Motor neuron (in vitro differentiated cells): Measurements from ENCODE around the gene ODAD2. TPM values are rescaled to one million over a fixed set of nuclear protein-coding genes. Genes with fewer than 3 reads are reported as not detected.
"Not testable (repeated sequence)": the region's sequence is repeated elsewhere in the genome, so short reads cannot be mapped to it uniquely, and the experiment has no call there.

ENCODE experiments used
- ATAC-seq, 8 experiments: fragments of 200-7000 bp; cut with Tn5 transposase; replicated peaks in 6 of 8; 2 replicates each; pipeline ENCODE4 v1.8.0; 2021; ENCODE audit warnings: mild to moderate bottlenecking in 8 of 8, moderate library complexity in 8 of 8
- H3K27ac ChIP-seq, 2 donors: fragments of 250-450 bp; sonication (Bioruptor Pico); 2 replicates each; pipeline ENCODE4 v1.9.0; 2021; ENCODE audit warnings: antibody characterized with exemption in 2 of 2, mild to moderate bottlenecking in 2 of 2, moderate library complexity in 1 of 2
- H3K4me1 ChIP-seq, 2 donors: fragments of 250-450 bp; sonication (Bioruptor Pico); replicated peaks in 1 of 2; 2 replicates each; pipeline ENCODE4 v1.6.1; 2021; ENCODE audit warnings: antibody characterized with exemption in 2 of 2, mild to moderate bottlenecking in 2 of 2, moderate library complexity in 1 of 2
- H3K4me3 ChIP-seq, 5 donors: fragments of 250-450 bp; sonication (Bioruptor Pico); 2 replicates each; pipeline ENCODE4 v1.9.0; 2021; ENCODE audit warnings: antibody characterized with exemption in 5 of 5, mild to moderate bottlenecking in 5 of 5, moderate library complexity in 4 of 5
- WGBS, 10 experiments: fragments of 450-650 bp; shearing (Covaris generic); methylation state at CpG; one replicate each; pipeline ENCODE4 v1.0.0; 2022; 5-methylcytosine and 5-hydroxymethylcytosine counted together
- in situ Hi-C, 9 experiments: fragments of 400-800 bp; cut with MboI; loops; one replicate each; pipeline ENCODE4 v1.15.0; 2021; ENCODE audit warnings: low sequenced_read_pairs in 9 of 9, low pct_unique_long_range_greater_than_20kb in 2 of 9; ENCODE audit not compliant: unreplicated experiment in 9 of 9
- total RNA-seq, 8 experiments: library from RNA; unstranded; fragments of 300-600 nt; gene quantifications; 2 replicates each; pipeline versions ENCODE4 v1.2.3 to v1.2.4, GENCODE V29; 2022

The ODAD2 gene
- total RNA-seq, 8 experiments from 2014 or later: 2.0 to 10.4 (median 2.5) TPM; not detected in 1

DNA sequence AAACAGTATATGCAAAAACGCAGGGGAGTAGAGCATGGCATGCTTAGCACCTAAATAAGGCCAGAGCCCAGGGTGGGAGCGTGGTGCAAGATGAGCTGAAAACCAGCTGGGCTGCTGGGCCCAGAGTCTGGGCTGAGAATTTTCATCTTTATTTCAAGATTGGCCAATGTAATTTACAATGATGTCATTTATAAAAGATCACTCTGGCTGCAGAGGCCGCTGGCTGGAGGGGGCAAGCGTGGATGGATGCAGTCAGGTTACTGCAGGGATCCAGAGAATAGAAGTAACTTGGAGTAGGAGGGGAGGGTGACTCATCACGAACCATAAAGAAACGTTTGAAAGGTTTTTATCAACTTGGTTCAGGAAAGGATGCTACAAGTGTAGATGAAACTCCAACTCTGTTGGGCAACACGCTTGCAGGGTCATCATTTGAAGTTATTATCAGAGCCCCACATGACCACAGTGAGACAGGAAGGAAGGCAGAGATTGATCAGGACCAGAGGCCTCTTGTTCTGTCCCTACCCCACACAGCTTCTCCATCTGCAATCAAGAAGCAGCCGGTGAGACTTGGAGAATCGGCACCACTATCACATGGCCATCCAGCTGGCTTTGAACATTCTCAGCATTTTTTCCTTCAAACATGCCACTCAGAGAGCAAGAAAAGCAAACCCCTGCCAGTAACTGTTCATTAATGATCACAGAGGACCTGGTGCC, 49.2 kb downstream of the ODAD2 start:
- H3K27ac ChIP-seq: no peak overlapping the region
- in situ Hi-C loops: no loop called here
- ATAC-seq: peak in 5 of 8 experiments; percentile 39 to 81 (median 66)
- H3K4me3 ChIP-seq: no peak overlapping the region
- H3K4me1 ChIP-seq: peaks cover 3 to 6% of the 10 kb centered on the region in 2 donors
- 28 to 86% (median 68%) methylated on average over 2 to 9 of the region's 9 CpGs; no CpG with 5 or more reads in 2 of the 10 experiments for WGBS, 10 experiments

- no peak for ATAC-seq
- Histone ChIP-seq H3K4me3 (no peak overlapping the region), H3K27ac (no peak overlapping the region), H3K4me1 (peaks cover 3 to 6% of the 10 kb centered on the region in 2 donors)
- in situ Hi-C loops: no loop called here
- 0 to 89% (median 30%) methylated on average over 1 of the region's 1 CpG; no CpG with 5 or more reads in 2 of the 10 experiments for WGBS, 10 experiments
Observed at GRCh38 chr10:27948186-27948585, 50.7 kb downstream of the ODAD2 start.

DNA sequence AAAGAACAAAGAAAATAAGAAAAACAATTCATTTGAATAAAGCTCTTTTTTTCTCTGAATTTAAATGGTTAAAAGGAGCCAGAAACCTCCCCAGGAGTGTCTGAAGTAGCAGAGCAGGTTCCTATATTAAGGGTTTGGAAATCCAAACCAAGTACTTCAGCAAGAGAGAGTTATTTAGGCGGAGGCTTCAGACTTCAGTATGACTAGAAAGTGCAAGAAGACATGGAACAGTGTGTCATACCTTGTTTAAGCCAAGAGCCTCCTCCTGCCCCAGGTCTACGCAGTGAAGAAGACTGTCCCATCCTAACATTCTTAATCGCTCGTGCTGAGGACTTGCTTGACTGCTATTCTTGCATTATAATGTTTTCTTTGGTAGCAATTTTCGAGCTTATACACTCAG, 51.3 kb downstream of the ODAD2 start:
- H3K27ac ChIP-seq: no peak overlapping the region
- peaks cover 3 to 6% of the 10 kb centered on the region in 2 donors for H3K4me1 ChIP-seq
- in situ Hi-C loops: no loop called here
- WGBS, 10 experiments: 29 to 94% (median 84%) methylated on average over 3 to 5 of the region's 5 CpGs
- no peak overlapping the region for H3K4me3 ChIP-seq
- no peak for ATAC-seq

DNA sequence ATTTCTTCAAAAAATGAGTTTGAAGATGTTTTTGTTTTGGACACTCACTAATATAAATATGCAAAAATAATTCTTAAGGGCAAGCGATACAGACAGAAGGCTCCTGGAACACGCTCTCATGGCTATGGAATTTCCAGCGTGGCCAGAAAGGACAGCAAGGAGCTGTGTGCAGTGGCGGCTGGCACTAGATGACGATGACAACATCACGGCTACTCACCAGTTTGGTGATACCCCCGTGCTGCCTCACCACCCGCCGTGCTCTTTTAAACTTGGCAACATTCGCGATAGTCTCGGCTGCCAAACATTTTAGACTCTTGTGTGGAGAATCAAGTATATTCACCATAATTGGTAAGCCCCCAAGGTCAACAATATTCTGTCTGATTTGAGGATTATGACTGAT, 54.9 kb downstream of the ODAD2 start:
- H3K27ac ChIP-seq: no peak overlapping the region
- H3K4me3 ChIP-seq: no peak overlapping the region
- peaks cover 3 to 6% of the 10 kb centered on the region in 2 donors for H3K4me1 ChIP-seq
- in situ Hi-C loops: no loop called here
- no peak for ATAC-seq
- WGBS, 10 experiments: 72 to 100% (median 96%) methylated on average over 1 to 10 of the region's 12 CpGs; no CpG with 5 or more reads in 1 of the 10 experiments

DNA sequence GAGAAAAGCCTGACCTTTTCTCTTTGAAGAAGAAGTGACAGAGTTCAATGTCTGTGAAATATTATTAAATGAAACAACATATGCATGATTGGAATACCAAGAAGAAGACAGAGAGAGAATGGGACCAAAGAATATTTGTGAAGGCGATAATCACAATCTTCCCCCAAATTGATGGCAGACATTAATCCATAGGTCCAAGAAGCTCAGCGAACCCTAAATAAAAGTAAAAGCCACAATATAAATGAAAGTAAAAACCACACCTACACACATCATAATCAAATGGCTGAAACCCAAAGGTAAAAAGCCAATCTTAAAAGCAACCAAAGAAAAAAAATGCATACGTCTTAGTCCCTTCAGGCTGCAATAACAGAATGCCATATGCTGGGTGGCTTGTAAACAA, 84.0 kb downstream of the ODAD2 start:
- 55 to 100% (median 85%) methylated on average over 2 to 3 of the region's 3 CpGs; no CpG with 5 or more reads in 1 of the 10 experiments for WGBS, 10 experiments

DNA sequence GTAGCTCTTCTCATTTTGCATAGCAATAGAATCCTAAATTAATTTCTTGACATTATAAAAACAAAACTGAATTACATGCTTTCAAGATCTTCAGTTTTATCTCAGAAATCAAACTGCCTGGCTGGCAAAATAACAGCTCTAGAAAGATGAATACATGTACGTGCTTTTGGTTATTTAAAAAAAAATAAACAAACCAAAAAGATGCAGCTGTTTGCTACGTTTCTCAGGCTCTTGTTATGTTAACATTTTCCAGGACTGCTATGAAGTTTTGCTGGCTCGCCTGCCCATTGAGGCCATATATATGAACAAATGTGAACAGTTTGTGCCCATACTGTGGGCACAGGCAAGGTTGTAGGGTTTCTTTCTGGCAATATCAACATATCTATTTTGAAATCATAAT, 86.6 kb downstream of the ODAD2 start:
- Histone ChIP-seq H3K4me3 (no peak overlapping the region), H3K4me1 (peaks cover 8 to 19% of the 10 kb centered on the region in 2 donors), H3K27ac (peak overlapping the region in 1 of 2 donors; percentile 47)
- 28 to 80% (median 59%) methylated on average over 1 to 3 of the region's 3 CpGs; no CpG with 5 or more reads in 2 of the 10 experiments for WGBS, 10 experiments
- ATAC-seq: no peak
- in situ Hi-C loops: no loop called here

More for the DNA sequence above, 84.0 kb downstream of the ODAD2 start:
- H3K4me3 ChIP-seq: no peak overlapping the region
- in situ Hi-C loops: no loop called here
- no peak for ATAC-seq
- no peak overlapping the region for H3K27ac ChIP-seq
- peaks cover 8 to 19% of the 10 kb centered on the region in 2 donors for H3K4me1 ChIP-seq

GRCh38 chr10:27911539-27911938, 87.3 kb downstream of the ODAD2 start:
- Histone ChIP-seq H3K27ac (peak overlapping the region in 1 of 2 donors; percentile 77), H3K4me1 (peaks cover 8 to 19% of the 10 kb centered on the region in 2 donors), H3K4me3 (no peak overlapping the region)
- in situ Hi-C loops: no loop called here
- peak in 5 of 8 experiments; percentile 50 to 71 (median 55) for ATAC-seq
- 10 to 78% (median 23%) methylated on average over 3 to 4 of the region's 4 CpGs for WGBS, 10 experiments

DNA sequence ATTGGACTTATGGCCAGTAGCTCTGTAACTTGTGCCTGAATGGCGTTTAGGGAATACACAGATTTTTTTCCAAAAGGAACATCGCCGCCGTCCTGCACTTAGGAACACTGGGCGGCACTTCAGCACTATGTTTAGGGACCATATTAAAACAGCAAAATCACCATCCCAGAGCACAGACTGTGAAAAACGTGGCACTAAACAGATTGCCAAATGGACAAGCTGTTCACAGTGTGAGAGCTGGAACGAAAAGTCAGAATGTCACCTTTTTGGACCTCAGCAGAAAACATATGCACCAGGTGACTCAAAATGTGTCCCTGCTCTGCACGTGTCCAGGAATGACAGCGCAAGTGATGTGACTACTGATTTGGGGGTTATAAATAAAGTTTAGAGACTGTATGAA, 87.9 kb downstream of the ODAD2 start:
- no peak for ATAC-seq
- in situ Hi-C loops: no loop called here
- WGBS, 10 experiments: 40 to 100% (median 70%) methylated on average over 1 to 9 of the region's 9 CpGs
- Histone ChIP-seq H3K4me3 (no peak overlapping the region), H3K4me1 (peaks cover 8 to 19% of the 10 kb centered on the region in 2 donors), H3K27ac (peak overlapping the region in 1 of 2 donors; percentile 77)

DNA sequence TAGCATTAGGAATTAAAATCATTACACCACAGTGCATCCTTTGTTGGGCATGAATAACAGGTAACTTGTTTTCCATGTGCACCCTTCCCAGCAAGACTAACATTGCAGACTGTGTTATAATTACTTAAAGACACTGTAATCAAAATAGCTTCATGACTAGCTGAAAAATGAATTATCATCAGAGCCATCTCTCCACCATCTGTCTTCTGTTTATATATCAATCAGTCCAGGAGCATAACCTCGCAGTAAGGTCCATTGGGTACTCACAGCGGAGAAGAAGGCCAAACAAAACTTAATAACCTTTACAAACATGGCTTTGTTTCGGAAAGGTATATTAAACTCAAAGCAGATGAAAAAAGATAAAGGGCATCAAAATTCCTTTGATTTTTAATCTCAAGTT, 90.6 kb downstream of the ODAD2 start:
- H3K4me3 ChIP-seq: no peak overlapping the region
- 58 to 100% (median 91%) methylated on average over 1 to 3 of the region's 3 CpGs; no CpG with 5 or more reads in 2 of the 10 experiments for WGBS, 10 experiments
- no peak for ATAC-seq
- H3K4me1 ChIP-seq: peaks cover 8 to 19% of the 10 kb centered on the region in 2 donors
- H3K27ac ChIP-seq: no peak overlapping the region
- in situ Hi-C loops: no loop called here

DNA sequence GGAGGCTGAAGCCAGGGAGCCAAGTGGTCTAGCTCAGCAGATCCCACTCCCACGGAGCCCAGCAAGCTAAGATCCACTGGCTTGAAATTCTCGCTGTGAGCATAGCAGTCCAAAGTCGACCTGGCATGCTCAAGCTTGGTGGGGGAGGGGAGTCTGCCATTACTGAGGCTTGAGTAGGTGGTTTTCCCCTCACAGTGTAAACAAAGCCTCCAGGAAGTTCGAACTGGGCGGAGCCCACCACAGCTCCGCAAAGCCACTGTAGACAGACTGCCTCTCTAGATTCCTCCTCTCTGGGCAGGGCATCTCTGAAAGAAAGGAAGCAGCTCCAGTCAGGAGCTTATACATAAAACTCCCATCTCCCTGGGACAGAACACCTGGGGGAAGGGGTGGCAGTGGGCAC, 99.4 kb downstream of the ODAD2 start:
- H3K4me3 ChIP-seq, H3K27ac ChIP-seq, in situ Hi-C loops, ATAC-seq, H3K4me1 ChIP-seq: not testable (repeated sequence)
- 18 to 80% (median 48%) methylated on average over 1 to 4 of the region's 6 CpGs; no CpG with 5 or more reads in 6 of the 10 experiments for WGBS, 10 experiments

DNA sequence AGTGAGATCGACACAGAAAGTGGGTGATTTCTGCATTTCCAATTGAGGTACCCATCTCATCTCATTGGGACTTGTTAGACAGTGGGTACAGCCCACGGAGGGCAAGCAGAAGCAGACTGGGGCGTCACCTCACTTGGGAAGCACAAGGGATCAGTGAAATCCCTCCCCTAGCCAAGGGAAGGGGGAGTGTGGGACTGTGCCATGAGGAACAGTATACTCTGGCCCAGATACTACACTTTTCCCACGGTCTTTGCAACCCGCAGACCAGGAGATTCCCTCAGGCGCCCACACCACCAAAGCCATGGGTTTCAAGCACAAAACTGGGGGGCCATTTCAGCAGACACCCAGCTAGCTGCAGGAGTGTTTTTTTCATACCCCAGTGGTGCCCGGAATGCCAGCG, 99.8 kb downstream of the ODAD2 start:
- no peaks in the 10 kb centered on the region for H3K4me1 ChIP-seq
- no peak overlapping the region for H3K4me3 ChIP-seq
- ATAC-seq: no peak
- WGBS, 10 experiments: 0 to 86% (median 45%) methylated on average over 1 to 8 of the region's 8 CpGs; no CpG with 5 or more reads in 5 of the 10 experiments
- H3K27ac ChIP-seq: no peak overlapping the region
- in situ Hi-C loops: no loop called here

- Histone ChIP-seq H3K4me3 (no peak overlapping the region), H3K27ac (no peak overlapping the region), H3K4me1 (no peaks in the 10 kb centered on the region)
- WGBS, 10 experiments: 17 to 75% (median 44%) methylated on average over 1 to 7 of the region's 7 CpGs
- ATAC-seq: peak in 7 of 8 experiments; percentile 20 to 83 (median 54)
- in situ Hi-C loops: no loop called here
Observed at GRCh38 chr10:27893358-27893954, 105.4 kb downstream of the ODAD2 start.

DNA sequence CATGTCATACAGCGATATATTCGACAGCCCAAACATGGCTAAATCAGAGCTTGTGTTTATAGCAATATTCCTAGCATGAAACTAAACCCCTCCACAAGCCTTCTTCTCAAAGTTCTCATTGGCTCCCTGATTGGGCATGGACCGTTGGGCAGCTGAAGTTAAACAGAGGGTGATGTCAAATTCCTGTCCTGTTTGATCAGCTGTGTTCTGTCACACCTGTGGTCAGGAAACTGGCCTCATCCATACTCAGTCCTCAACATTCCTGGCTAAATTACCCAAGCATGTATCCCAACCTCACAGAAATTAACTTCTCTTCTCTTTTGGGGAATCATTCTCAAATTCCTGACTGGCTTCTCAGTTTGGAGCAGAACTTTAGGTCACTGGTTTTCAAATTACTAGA, 107.9 kb downstream of the ODAD2 start:
- no peak overlapping the region for H3K27ac ChIP-seq
- 60 to 100% (median 92%) methylated on average over 1 to 3 of the region's 3 CpGs for WGBS, 10 experiments
- in situ Hi-C loops: no loop called here
- H3K4me1 ChIP-seq: no peaks in the 10 kb centered on the region
- no peak for ATAC-seq
- no peak overlapping the region for H3K4me3 ChIP-seq
